Endothelial cell of umbilical vein (primary cell): ENCODE measurements around the gene DMD. TPM values are rescaled to one million over a fixed set of nuclear protein-coding genes. Genes with fewer than 3 reads are reported as not detected.

Experiments used
- BruUV-seq: library from RNA; stranded (reverse); fragments of 400-500 nt; replicated peaks from 2 replicates; lab custom pipeline; 2021; lab: Mats Ljungman, UMichigan
- CTCF ChIA-PET: fragments of 300-600, 350-600 bp; sonication (Branson Sonifier 250); formaldehyde crosslinking; loops from one replicate; lab custom pipeline; 2021; ENCODE audit warnings: antibody characterized with exemption, inconsistent platforms; lab: Charles Lee
- POLR2A ChIA-PET: fragments of 300-600, 350-600 bp; sonication (Branson Sonifier 250); formaldehyde crosslinking; loops from one replicate; lab custom pipeline; 2021; ENCODE audit warnings: antibody characterized with exemption, inconsistent platforms; lab: Charles Lee
- DNase-seq: peaks from one replicate; pipeline ENCODE4 v3.0.0-alpha.2; 2011; ENCODE audit warnings: low read depth, low spot score
- FAIRE-seq: peaks from 2 replicates; lab custom pipeline; 2011; peaks lifted over from hg19 to GRCh38; lab: Jason Lieb, UNC
- H2AFZ ChIP-seq: 2 replicates; pipeline ENCODE4 v1.6.0; 2012; ENCODE audit warnings: low read depth, low read length, control low read depth, inconsistent platforms
- H3K27ac ChIP-seq: 2 replicates; pipeline ENCODE4 v1.5.1; 2011; ENCODE audit warnings: low read depth, mild to moderate bottlenecking, control low read depth, low read length, moderate library complexity; ENCODE audit not compliant: insufficient read depth
- H3K27me3 ChIP-seq, 2 experiments: 2 replicates each; pipeline versions ENCODE4 v1.6.0 to v1.6.1; 2011; ENCODE audit warnings: low read length in 2 of 2, mixed read lengths in 1 of 2; ENCODE audit not compliant: control insufficient read depth in 2 of 2, insufficient read depth in 2 of 2
- H3K36me3 ChIP-seq, 2 experiments: 2 replicates in 1 of 2; 3 replicates in 1 of 2; pipeline ENCODE4 v1.5.1; 2011; ENCODE audit warnings: low read length in 2 of 2, mild to moderate bottlenecking in 1 of 2, moderate library complexity in 1 of 2; ENCODE audit not compliant: control insufficient read depth in 2 of 2, insufficient read depth in 2 of 2; ENCODE audit errors: extremely low read depth in 1 of 2
- H3K4me1 ChIP-seq: 3 replicates; pipeline ENCODE4 v1.5.1; 2011; ENCODE audit warnings: mild to moderate bottlenecking, low read length; ENCODE audit not compliant: control insufficient read depth, insufficient read depth; ENCODE audit errors: extremely low read depth
- H3K4me2 ChIP-seq: 2 replicates; pipeline ENCODE4 v1.6.1; 2011; ENCODE audit warnings: low read length, control low read depth, mixed read lengths; ENCODE audit not compliant: insufficient read depth
- H3K4me3 ChIP-seq, 3 experiments: fragments of 200-600 bp in 1 of 3; sonication (generic), shearing (Covaris generic) in 1 of 3; replicated peaks in 1 of 3; 2 replicates each; pipeline ENCODE4 v1.5.1; 2011 to 2016; ENCODE audit warnings: control low read depth in 3 of 3, low read length in 3 of 3, mild to moderate bottlenecking in 2 of 3, inconsistent platforms in 1 of 3, low read depth in 1 of 3, moderate library complexity in 1 of 3; ENCODE audit not compliant: insufficient read depth in 1 of 3
- H3K79me2 ChIP-seq: 2 replicates; pipeline ENCODE4 v1.6.0; 2012; ENCODE audit warnings: low read length, inconsistent platforms; ENCODE audit not compliant: control insufficient read depth, insufficient read depth
- H3K9ac ChIP-seq: replicated peaks from 2 replicates; pipeline ENCODE3; 2011; ENCODE audit warnings: low read length, control low read depth; ENCODE audit not compliant: insufficient read depth; ENCODE audit errors: extremely low read depth
- H3K9me1 ChIP-seq: replicated peaks from 3 replicates; pipeline ENCODE4 v1.6.0; 2011; ENCODE audit warnings: mild to moderate bottlenecking, low read length; ENCODE audit not compliant: control insufficient read depth, insufficient read depth; ENCODE audit errors: extremely low read depth
- H3K9me3 ChIP-seq: replicated peaks from 2 replicates; pipeline ENCODE4 v1.5.1; 2012; ENCODE audit warnings: low read length, inconsistent platforms; ENCODE audit not compliant: control insufficient read depth, insufficient read depth
- H4K20me1 ChIP-seq: replicated peaks from 2 replicates; pipeline ENCODE3; 2011; ENCODE audit warnings: mild to moderate bottlenecking, low read length; ENCODE audit not compliant: control insufficient read depth, insufficient read depth; ENCODE audit errors: extremely low read depth
- CTCF ChIP-seq, 2 donors: IDR thresholded peaks; 1 replicate in 1 of 2; 2 replicates in 1 of 2; pipeline ENCODE4 v1.5.1; 2011; ENCODE audit warnings: low read length in 2 of 2, mild to moderate bottlenecking in 2 of 2, moderate library complexity in 2 of 2, control low read depth in 1 of 2, inconsistent platforms in 1 of 2, low read depth in 1 of 2; ENCODE audit not compliant: insufficient read depth in 1 of 2; ENCODE audit errors: extremely low read depth in 1 of 2
- EZH2 ChIP-seq: IDR thresholded peaks from 2 replicates; pipeline ENCODE4 v1.6.1; 2012; ENCODE audit warnings: borderline replicate concordance, low read depth, mild to moderate bottlenecking, moderate library complexity, low read length, inconsistent platforms; ENCODE audit not compliant: severe bottlenecking
- FOS ChIP-seq: IDR thresholded peaks from 2 replicates; pipeline ENCODE4 v1.6.1; 2011; ENCODE audit warnings: mild to moderate bottlenecking, low read length, moderate library complexity, borderline replicate concordance; ENCODE audit not compliant: insufficient read depth
- JUN ChIP-seq: IDR thresholded peaks from 2 replicates; pipeline ENCODE4 v1.6.1; 2011; ENCODE audit warnings: borderline replicate concordance, low read depth; ENCODE audit not compliant: insufficient read length, insufficient read depth
- MYC ChIP-seq: IDR thresholded peaks from one replicate; pipeline ENCODE4 v1.6.1; 2011; ENCODE audit warnings: mild to moderate bottlenecking, low read depth, low read length
- POLR2A ChIP-seq: IDR thresholded peaks from 2 replicates; pipeline ENCODE4 v1.6.1; 2012; ENCODE audit warnings: low read depth, mild to moderate bottlenecking, control low read depth, low read length
- POLR2AphosphoS5 ChIP-seq: IDR thresholded peaks from 2 replicates; pipeline ENCODE4 v1.6.1; 2012; ENCODE audit warnings: low read depth, mild to moderate bottlenecking, control low read depth, low read length, moderate library complexity; ENCODE audit not compliant: insufficient read depth
- dilution Hi-C: fragments of 300-500 bp; cut with MboI; formaldehyde crosslinking; loops from one replicate; pipeline ENCODE4 v1.15.0; 2019; ENCODE audit warnings: low sequenced_read_pairs; ENCODE audit not compliant: extremely low pct_ligation_motif_present
- intact Hi-C: fragments of 100-400 bp; cut with micrococcal nuclease; formaldehyde crosslinking; loops from one replicate; pipeline ENCODE4 v1.10.0; 2022
- polyA plus RNA-seq, 4 experiments: library from polyadenylated mRNA; depleted of rRNA in 3 of 4; stranded (reverse) in 3 of 4; unstranded in 1 of 4; fragments of >200 nt; gene quantifications; 2 replicates each; pipeline versions ENCODE4 v1.2.1 to v1.2.3, GENCODE V29; 2011 to 2012; ENCODE audit warnings: missing spikeins in 1 of 4
- total RNA-seq: library from RNA; stranded (reverse); gene quantifications from 2 replicates; pipeline ENCODE4 v1.2.3, GENCODE V29; 2021

The DMD gene
- total and polyA plus RNA-seq, 2 donors (not counting 3 experiments of a cell fraction or from before 2014, with no cell fraction given): 7.3 to 9.0 TPM

- DNase-seq: no peak
- no peak for TF ChIP-seq POLR2AphosphoS5
- no peak for TF ChIP-seq JUN
- TF ChIP-seq CTCF (IDR thresholded peaks at IDR 0.05; ENCODE audit: extremely low read depth in 1 of 2, insufficient read depth in 1 of 2, low read depth in 1 of 2, low read length in 2 of 2): no peak
- TF ChIP-seq POLR2A: no peak
- TF ChIP-seq MYC: no peak
- no peak for TF ChIP-seq FOS
- H3K4me2 ChIP-seq: no peak overlapping the region
- H3K27me3 ChIP-seq: no peaks in the 10 kb centered on the region
- no peak overlapping the region for H2AFZ ChIP-seq
- H3K9me3 ChIP-seq: no peaks in the 10 kb centered on the region
- no TSS peak for BruUV-seq
- H4K20me1 ChIP-seq: no peaks in the 10 kb centered on the region
- ChIA-PET CTCF (interaction anchor here (1.1 kb wide), 1 partner anchor 23 kb away, joined by 3 read pairs; no protein-coding TSS in a partner anchor), POLR2A (no interaction called here)
- intact Hi-C loops: no loop called here
- no peaks in the 10 kb centered on the region for H3K4me1 ChIP-seq
- H3K79me2 ChIP-seq: no peaks in the 10 kb centered on the region
- no peaks in the 10 kb centered on the region for H3K9me1 ChIP-seq
- FAIRE-seq: no peak
- H3K9ac ChIP-seq: no peak overlapping the region
- no peak overlapping the region for H3K27ac ChIP-seq
- no peak overlapping the region for H3K4me3 ChIP-seq
- H3K36me3 ChIP-seq: no peaks in the 10 kb centered on the region
- dilution Hi-C loops: no loop called here
Measured at GRCh38 chrX:31551913-31552312, 1659.4 kb downstream of the DMD start.

- no peaks in the 10 kb centered on the region for H3K9me1 ChIP-seq
- H3K27ac ChIP-seq: no peak overlapping the region
- peaks cover 14% of the 10 kb centered on the region for H3K4me1 ChIP-seq
- FAIRE-seq (no peak), DNase-seq (no peak)
- H4K20me1 ChIP-seq: no peaks in the 10 kb centered on the region
- H3K9me3 ChIP-seq: no peaks in the 10 kb centered on the region
- H3K36me3 ChIP-seq: no peaks in the 10 kb centered on the region
- H3K9ac ChIP-seq: no peak overlapping the region
- dilution Hi-C loops (no loop called here), intact Hi-C loops (no loop called here)
- no peak overlapping the region for H3K4me3 ChIP-seq
- H3K4me2 ChIP-seq: no peak overlapping the region
- TF ChIP-seq EZH2 (no peak), MYC (no peak), CTCF (IDR thresholded peaks at IDR 0.05; ENCODE audit: extremely low read depth in 1 of 2, insufficient read depth in 1 of 2, low read depth in 1 of 2, low read length in 2 of 2) (no peak)
- no peaks in the 10 kb centered on the region for H3K79me2 ChIP-seq
- POLR2A ChIA-PET: no interaction called here
- H3K27me3 ChIP-seq: no peaks in the 10 kb centered on the region
- no peak overlapping the region for H2AFZ ChIP-seq
- CTCF ChIA-PET: no interaction called here
- BruUV-seq: no TSS peak
Measured at GRCh38 chrX:31550158-31550557, 1661.2 kb downstream of the DMD start.
